NT2/D1 (cell line): ENCODE measurements around the gene PSMD8.

ENCODE experiments used
- YY1 ChIP-seq: IDR thresholded peaks from 2 replicates; pipeline ENCODE4 v1.6.1; 2011; ENCODE audit not compliant: insufficient read length, insufficient read depth
- ZNF274 ChIP-seq: IDR thresholded peaks from 2 replicates; pipeline ENCODE4 v1.6.1; 2011; ENCODE audit warnings: mild to moderate bottlenecking, low read depth, low read length

GRCh38 chr19:38377052-38377451 is 2.7 kb downstream of the PSMD8 start:
- no peak for TF ChIP-seq ZNF274
- TF ChIP-seq YY1 = no peak
